Osteocyte (in vitro differentiated cells): ENCODE data around the gene ITM2C. TPM values are rescaled to one million over a fixed set of nuclear protein-coding genes. Genes with fewer than 3 reads are reported as not detected.
A peak's percentile ranks its signal among the peaks of the same experiment; 100 is the strongest.

ENCODE experiments used
- DNase-seq: peaks from one replicate; pipeline ENCODE4 v3.0.0; 2021; ENCODE audit warnings: mixed read lengths; ENCODE audit not compliant: unreplicated experiment; ENCODE audit errors: extremely low spot score
- H3K27ac Mint-ChIP-seq: one replicate; pipeline ENCODE4 v1.8.0; 2021; ENCODE audit warnings: mild to moderate bottlenecking, mixed read lengths; ENCODE audit not compliant: unreplicated experiment
- H3K27me3 Mint-ChIP-seq: one replicate; pipeline ENCODE4 v1.8.0; 2021; ENCODE audit warnings: mixed read lengths; ENCODE audit not compliant: unreplicated experiment
- H3K36me3 Mint-ChIP-seq: one replicate; pipeline ENCODE4 v1.8.0; 2021; ENCODE audit warnings: mixed read lengths; ENCODE audit not compliant: unreplicated experiment
- H3K4me1 Mint-ChIP-seq: one replicate; pipeline ENCODE4 v1.8.0; 2021; ENCODE audit warnings: mixed read lengths; ENCODE audit not compliant: unreplicated experiment
- H3K4me3 Mint-ChIP-seq: one replicate; pipeline ENCODE4 v1.8.0; 2021; ENCODE audit warnings: mild to moderate bottlenecking, moderate library complexity, mixed read lengths; ENCODE audit not compliant: unreplicated experiment
- H3K9me3 Mint-ChIP-seq: one replicate; pipeline ENCODE4 v1.8.0; 2021; ENCODE audit warnings: mixed read lengths; ENCODE audit not compliant: unreplicated experiment
- total RNA-seq: library from RNA; stranded (reverse); gene quantifications from 2 replicates; pipeline ENCODE4 v1.2.1, GENCODE V29; 2021
- TF ChIP-seq, protein P1 (sequence below): fragments of 200-600 bp; sonication (generic); IDR thresholded peaks from 2 replicates; pipeline ENCODE4 v1.5.0; 2021; ENCODE audit warnings: antibody characterized with exemption, mild to moderate bottlenecking, moderate library complexity

ITM2C gene
- total RNA-seq, 1 donor from 2014 or later: 503 TPM

DNA sequence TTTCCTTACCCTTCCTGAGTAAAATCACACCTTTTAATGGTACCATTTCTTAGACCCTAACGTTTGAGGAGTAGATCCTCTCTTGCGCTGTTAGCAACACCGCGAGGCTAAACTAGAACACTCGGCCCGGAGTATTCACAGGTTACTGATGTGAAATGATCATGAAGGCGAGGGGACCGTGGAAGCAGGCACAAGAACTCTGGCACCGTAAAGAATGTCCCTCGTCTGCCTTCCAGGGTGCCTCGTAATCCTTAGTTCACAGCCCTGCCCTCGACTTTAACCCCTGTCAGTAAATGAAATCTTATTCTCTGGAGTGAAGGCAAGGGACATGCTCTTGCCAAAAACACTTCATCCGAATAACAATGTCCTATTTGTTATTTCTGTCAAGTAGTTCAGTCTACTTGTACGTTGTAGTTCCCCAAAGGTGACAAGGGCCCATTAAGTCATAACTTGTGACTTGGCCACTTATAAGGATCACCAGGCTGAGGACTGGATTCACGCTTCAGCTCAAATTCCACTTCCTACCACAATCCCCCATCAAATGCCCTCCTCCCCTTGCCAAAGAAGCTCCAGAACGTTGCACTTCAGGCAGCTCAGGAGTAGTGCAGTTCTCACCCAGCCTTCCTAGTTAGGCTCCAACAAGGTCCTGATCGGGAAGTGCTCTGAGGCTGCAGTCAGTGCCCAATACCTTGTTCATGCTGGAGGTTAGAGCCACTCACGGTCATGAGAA is 43.3 kb upstream of the ITM2C start:
- Mint-ChIP-seq H3K4me3 (no peak overlapping the region), H3K4me1 (peaks cover 5% of the 10 kb centered on the region), H3K27me3 (peaks cover 6% of the 10 kb centered on the region), H3K36me3 (peaks cover 11% of the 10 kb centered on the region), H3K9me3 (no peaks in the 10 kb centered on the region), H3K27ac (no peak overlapping the region)
- TF ChIP-seq, protein P1, sequence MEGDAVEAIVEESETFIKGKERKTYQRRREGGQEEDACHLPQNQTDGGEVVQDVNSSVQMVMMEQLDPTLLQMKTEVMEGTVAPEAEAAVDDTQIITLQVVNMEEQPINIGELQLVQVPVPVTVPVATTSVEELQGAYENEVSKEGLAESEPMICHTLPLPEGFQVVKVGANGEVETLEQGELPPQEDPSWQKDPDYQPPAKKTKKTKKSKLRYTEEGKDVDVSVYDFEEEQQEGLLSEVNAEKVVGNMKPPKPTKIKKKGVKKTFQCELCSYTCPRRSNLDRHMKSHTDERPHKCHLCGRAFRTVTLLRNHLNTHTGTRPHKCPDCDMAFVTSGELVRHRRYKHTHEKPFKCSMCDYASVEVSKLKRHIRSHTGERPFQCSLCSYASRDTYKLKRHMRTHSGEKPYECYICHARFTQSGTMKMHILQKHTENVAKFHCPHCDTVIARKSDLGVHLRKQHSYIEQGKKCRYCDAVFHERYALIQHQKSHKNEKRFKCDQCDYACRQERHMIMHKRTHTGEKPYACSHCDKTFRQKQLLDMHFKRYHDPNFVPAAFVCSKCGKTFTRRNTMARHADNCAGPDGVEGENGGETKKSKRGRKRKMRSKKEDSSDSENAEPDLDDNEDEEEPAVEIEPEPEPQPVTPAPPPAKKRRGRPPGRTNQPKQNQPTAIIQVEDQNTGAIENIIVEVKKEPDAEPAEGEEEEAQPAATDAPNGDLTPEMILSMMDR: no peak
- DNase-seq: no peak

GRCh38 chr2:230821991-230822520 is 42.7 kb upstream of the ITM2C start:
- Mint-ChIP-seq H3K27me3 (peaks cover 10% of the 10 kb centered on the region), H3K36me3 (peaks cover 7% of the 10 kb centered on the region), H3K27ac (no peak overlapping the region), H3K9me3 (no peaks in the 10 kb centered on the region), H3K4me3 (no peak overlapping the region), H3K4me1 (peaks cover 5% of the 10 kb centered on the region)
- TF ChIP-seq, protein P1: no peak
- DNase-seq: no peak

DNA sequence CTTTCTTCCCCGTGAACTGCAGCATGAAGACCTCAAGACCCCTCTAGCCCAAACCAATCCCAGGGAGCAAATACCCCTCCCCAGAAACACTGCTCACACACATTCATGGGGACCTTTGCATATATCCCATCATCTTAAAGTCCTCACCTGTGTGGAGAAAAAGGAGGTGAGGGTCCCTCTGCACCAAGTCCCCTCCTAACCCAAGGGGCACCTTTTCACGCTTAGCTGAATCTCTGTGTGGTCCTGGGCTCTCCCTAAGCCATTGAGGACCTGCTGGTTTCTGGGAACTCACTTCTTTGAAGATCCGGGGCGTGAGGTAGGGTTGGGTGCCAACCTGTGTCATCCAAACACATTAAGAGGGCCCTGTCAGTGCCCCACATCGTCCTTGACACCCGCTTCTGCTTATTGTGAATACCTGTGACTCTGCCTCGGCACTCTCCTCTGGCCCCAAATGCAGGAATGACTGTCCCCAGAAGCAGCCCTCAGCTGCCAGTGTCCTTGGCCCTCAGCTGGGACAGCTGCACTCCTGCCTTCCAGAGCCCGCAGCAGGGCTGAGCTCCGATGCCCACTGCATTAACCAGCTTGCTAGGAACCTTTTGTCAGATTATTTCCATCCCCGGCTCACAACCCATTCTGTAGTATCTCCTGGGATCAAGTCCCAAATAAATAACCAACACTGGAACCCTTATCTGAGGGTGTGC is 41.3 kb upstream of the ITM2C start:
- peaks cover 4% of the 10 kb centered on the region for H3K36me3 Mint-ChIP-seq
- TF ChIP-seq, protein P1: no peak
- peaks cover 5% of the 10 kb centered on the region for H3K4me1 Mint-ChIP-seq
- H3K27ac Mint-ChIP-seq: no peak overlapping the region
- H3K27me3 Mint-ChIP-seq: peaks cover 10% of the 10 kb centered on the region
- H3K4me3 Mint-ChIP-seq: no peak overlapping the region
- no peaks in the 10 kb centered on the region for H3K9me3 Mint-ChIP-seq
- no peak for DNase-seq

GRCh38 chr2:230824406-230824978 is 40.2 kb upstream of the ITM2C start:
- Mint-ChIP-seq H3K27ac (no peak overlapping the region), H3K4me1 (peaks cover 5% of the 10 kb centered on the region), H3K27me3 (peaks cover 10% of the 10 kb centered on the region), H3K4me3 (peak overlapping the region; percentile 49), H3K36me3 (no peaks in the 10 kb centered on the region), H3K9me3 (no peaks in the 10 kb centered on the region)
- TF ChIP-seq, protein P1: peak; percentile 74
- DNase-seq: no peak

- TF ChIP-seq, protein P1: no peak
- no peak for DNase-seq
- Mint-ChIP-seq H3K4me3 (no peak overlapping the region), H3K27ac (no peak overlapping the region), H3K36me3 (no peaks in the 10 kb centered on the region), H3K27me3 (peaks cover 14% of the 10 kb centered on the region), H3K9me3 (no peaks in the 10 kb centered on the region), H3K4me1 (peaks cover 5% of the 10 kb centered on the region)
These were observed 39.4 kb upstream of the ITM2C start for GRCh38 chr2:230825354-230825753.
